Amniotic epithelial cell (primary cell): ENCODE measurements around the gene NPW.

Experiments used
- DNase-seq: peaks from one replicate; pipeline ENCODE4 v3.0.0-alpha.2; 2010; ENCODE audit warnings: low read depth

Gene NPW

GRCh38 chr16:2019518-2019920 is at the start of gene NPW:
NPW (plus strand) TSS chr16:2019785.
- no peak for DNase-seq

DNA sequence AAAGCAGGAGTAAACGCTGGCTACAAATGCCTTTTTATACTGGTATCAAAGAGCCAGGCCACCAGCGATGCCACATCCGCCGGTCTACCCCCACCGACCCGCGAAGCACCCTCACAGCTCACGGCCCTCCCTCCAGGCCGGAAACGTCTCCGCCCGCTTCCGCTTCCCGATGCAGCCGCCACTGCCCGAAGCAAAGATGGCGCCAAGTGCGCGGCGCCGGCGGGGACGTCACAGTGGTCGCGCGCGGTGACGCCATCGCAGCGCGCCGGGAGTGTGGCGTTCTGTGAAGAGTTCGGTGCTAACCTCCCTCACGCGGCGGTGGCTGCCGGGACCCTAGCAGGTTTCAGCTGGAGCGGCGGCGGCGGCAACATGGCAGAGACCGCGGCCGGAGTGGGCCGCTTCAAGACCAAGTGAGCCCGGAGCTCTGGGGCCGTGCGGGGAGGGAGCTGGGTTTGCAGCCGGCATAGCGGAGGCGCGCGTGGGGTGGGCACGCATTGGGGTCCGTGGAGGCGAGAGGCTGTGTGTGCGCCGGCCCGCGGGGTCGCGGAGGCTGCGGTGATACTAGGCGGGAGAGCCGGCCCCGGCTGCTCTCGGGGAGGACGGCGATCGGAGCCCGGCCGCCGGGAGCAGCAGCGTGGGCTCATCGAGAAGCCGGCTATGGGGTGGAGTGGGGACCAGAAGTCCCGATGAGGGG is 47.6 kb upstream of the NPW start, which contains the start of gene TBL3:
Gene TBL3 (plus strand): TSS at position 258 of the 694 bp plus-strand sequence. CDS start 112 bp downstream, at position 370.
- peak; percentile 89 for DNase-seq

- peak; percentile 12 for DNase-seq
Measured at GRCh38 chr16:1972490-1972877, 47.1 kb upstream of the NPW start.

DNA sequence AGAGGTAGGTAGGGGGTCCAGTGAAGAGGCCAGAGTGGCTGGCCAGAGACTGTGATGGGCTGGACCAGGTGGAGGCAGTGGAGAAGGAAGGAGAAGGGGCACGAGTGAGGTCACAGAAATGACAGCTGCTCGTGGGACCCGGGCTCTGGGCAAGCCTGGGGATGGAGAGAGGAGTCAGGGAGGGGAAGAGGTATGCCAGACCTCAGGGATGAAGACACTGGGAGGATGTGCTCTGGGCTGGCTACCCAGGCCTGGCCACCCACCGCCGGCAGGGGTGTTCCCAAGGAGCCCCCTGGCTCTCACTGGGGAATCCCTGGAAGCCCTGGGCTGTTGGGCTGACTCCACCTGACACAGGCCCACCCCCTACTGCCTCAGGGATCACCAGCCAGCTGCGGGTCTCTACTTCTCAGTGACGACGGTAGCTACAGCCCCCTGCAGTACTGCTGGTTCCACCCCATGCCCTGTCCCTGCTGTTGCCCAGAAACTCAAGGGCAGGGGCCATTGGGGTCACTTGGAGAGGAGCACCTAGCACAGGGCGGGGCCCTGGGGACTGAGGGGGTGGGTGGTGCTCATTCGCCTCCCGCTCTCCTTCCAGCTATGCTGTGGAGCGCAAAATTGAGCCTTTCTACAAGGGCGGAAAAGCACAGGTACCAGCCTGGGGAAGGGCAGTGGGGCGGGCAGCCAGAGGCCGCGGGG is 46.0 kb upstream of the NPW start:
- DNase-seq, result no peak

GRCh38 chr16:1974157-1975070 is 45.2 kb upstream of the NPW start:
- DNase-seq, result no peak

DNA sequence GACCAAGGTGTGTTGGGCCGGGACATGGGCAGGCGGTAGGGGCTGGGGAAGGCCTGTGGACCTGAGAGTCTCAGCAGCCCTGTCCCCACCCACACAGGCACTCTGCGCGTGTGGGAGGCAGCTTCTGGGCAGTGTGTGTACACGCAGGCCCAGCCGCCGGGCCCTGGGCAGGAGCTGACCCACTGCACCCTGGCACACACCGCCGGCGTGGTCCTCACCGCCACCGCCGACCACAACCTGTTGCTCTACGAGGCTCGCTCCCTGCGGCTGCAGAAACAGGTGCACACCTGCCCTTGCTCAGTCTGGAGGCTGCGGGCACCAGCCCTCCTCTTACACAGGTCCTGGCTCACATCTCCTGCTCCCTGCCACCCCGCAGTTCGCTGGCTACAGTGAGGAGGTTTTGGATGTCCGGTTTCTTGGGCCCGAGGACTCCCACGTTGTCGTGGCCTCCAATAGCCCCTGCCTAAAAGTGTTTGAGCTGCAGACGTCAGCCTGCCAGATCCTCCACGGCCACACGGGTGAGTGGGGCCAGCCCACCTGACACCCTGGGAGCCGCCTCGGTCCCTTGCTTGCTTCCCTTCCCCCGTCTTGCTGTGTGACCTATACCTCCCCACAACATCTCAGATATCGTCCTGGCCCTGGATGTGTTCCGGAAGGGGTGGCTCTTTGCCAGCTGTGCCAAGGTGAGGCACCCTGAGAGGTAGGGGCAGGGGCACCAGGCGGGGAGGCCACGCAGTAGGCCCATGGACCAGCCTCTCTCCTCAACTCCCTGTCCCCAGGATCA is 44.0 kb upstream of the NPW start:
- DNase-seq, result no peak

GRCh38 chr16:1976216-1976520 is 43.4 kb upstream of the NPW start:
- no peak for DNase-seq

DNA sequence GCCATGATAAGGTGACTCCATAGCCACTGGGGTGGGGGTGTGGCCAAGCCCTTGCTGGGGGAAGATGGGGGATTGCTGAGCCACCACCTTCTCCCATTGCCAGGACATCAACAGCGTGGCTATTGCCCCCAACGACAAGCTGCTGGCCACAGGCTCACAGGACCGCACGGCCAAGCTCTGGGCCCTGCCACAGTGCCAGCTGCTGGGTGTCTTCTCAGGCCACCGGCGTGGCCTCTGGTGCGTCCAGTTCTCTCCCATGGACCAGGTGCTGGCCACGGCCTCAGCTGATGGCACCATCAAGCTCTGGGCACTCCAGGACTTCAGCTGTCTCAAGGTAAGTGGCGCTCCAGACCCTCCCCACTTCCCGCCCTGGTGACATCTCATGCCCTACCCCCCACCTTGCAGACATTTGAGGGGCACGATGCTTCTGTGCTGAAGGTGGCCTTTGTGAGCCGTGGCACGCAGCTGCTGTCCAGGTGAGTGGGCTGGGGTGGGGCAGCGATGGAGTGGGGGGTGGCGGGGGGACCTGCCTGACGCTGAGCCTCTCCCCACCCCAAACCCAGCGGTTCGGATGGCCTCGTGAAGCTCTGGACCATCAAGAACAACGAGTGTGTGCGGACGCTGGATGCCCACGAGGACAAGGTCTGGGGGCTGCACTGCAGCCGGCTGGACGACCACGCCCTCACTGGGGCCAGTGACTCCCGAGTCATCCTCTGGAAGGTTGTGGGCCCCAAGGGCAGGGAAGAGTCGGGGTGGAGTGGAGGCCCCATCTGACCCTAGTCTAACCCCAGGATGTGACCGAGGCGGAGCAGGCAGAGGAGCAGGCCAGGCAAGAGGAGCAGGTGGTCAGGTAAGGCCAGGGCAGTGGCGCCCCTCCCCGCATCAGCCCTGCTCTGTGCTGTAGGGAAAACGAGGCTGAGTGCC is 42.4 kb upstream of the NPW start:
- DNase-seq, result no peak

- DNase-seq, result no peak
Measured at GRCh38 chr16:1977875-1978268, 41.7 kb upstream of the NPW start.

DNA sequence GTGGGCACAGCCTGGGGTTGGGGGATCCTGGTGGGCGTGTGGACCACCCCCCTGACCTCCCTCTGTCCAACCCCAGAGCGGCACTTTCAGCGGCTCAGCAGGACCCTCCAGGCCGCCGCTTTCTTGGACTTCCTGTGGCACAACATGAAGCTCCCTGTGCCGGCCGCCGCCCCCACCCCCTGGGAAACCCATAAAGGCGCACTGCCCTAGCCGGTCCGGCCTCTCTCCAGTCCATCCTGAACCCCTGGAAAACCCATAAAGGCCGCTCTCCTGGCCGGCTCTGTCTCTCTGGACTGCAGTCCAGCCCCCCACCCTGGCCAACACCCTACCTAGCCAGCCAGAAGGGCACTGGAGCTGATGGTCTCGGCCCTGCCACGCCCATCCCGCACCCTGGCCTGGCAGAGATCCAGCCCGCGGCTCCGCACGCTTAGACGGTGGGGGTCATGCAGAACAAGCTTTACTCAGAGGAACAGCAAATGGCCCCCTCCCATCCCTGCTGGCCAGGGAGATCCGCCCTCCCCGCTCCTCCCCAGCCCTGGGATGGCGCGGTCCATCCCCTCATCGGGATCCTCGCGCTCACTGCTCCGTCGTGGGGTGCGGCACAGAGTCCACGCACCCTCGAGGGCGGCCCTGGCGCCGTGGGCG is 41.0 kb upstream of the NPW start:
- no peak for DNase-seq

DNA sequence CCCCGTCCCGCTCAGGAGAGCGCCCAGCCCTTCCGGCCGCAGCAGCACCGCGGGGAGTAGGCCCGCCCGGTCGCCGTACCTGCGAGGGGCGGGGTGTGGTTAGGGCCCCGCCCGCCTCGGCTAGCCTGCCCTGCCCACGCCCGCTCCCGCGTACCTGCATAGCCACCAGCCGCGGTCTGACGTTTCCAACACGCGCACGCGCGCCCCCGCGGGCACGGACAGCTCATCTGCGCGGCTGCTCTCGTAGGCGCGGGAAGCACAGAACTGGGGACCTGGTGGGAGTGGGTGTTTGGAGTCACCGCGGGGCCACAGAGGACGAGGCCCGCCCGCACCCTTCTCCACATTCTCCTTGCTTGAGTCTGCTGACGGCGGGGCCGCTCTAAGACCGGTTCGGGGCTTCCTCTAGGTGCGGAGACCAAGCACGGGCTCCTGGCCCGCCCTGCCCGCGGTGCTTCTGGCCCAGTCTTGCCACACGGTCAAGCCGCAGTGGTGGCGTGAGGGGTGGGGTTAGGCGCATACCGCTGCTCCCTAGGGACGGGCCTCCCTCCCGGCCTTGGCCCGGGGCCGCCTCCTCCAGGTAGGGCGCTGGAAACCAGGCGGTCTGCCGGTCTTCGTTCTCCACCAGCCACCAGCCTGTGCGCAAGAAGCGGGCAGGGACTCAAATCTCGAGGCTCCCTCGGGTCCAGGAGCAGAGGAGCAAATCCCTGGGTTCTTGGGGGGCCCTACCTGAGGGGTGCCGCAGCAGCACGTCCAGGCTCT is 40.1 kb upstream of the NPW start:
- DNase-seq, result peak; percentile 16

GRCh38 chr16:1980030-1980769 is 39.4 kb upstream of the NPW start:
- DNase-seq, result no peak

- DNase-seq, result no peak
Measured at GRCh38 chr16:1980770-1981087, 38.9 kb upstream of the NPW start.

- DNase-seq, result no peak
Measured at GRCh38 chr16:1981398-1981836, 38.2 kb upstream of the NPW start, which contains the start of gene NOXO1. NOXO1 (minus strand) TSS chr16:1981469; CDS start chr16:1981179, 290 bp downstream.

DNA sequence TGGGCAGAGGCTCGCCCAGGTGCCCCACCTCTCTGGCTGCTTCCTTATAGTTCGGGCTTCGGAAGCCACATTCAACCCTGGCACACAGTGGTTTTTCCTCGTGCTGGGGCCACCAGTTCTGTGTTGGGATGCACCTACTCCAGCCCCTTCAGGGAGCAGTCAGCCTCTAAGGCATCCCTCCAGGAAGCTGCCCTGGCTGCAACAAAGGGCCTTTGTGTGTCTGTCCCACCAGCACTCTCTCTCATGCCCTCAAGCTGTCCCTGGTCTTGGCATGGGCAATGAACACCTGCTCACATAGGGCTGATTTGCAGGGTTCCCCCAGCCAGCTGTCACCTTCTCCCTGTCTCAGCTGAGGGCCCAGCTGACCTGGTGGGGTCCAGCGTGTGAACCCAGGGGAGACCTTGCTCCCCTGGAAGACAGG is 37.6 kb upstream of the NPW start:
- no peak for DNase-seq

DNA sequence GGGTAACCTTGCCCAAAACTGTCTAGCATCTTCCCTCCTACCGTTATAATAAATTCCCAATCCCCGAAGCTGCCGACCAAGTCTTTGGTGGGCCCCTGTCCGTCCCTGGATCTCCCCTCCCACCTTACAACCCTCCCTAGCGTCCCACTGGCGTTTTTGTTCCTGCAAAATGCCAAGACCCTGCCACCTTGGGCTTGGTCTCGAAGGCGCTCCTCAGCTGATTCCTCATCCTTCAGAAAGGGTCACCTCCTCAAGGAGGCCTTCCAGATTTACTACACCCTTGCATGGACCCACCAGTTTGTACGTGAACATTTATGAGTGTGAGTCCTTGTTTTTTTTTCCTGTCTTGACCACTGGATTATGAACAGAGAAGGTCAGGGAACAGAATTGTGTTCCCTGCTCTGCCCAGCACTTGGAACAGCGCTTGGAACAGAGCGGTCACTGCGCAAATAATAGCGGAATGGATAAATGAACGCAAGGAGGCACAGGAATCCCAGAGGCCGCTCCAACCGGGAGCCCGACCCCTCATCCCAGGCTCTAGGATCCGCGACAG is 36.5 kb upstream of the NPW start:
- peak; percentile 8 for DNase-seq

GRCh38 chr16:1983544-1984346 is 35.8 kb upstream of the NPW start, which contains the start of gene GFER:
GFER (plus strand) TSS chr16:1984193; CDS start chr16:1984219, 26 bp downstream.
- peak; percentile 89 for DNase-seq
